CD14-positive monocyte (primary cell): ENCODE data around the gene CRMP1. TPM values are rescaled to one million over a fixed set of nuclear protein-coding genes. Genes with fewer than 3 reads are reported as not detected.
A peak's percentile ranks its signal among the peaks of the same experiment; 100 is the strongest.

Experiments used
- DNase-seq, 3 donors: peaks; one replicate each; pipeline ENCODE4 v3.0.0-alpha.2; 2011 to 2022
- H2AFZ ChIP-seq: 2 replicates; pipeline ENCODE4 v1.6.0; 2012; ENCODE audit warnings: mild to moderate bottlenecking, low read depth, low read length, inconsistent platforms; ENCODE audit not compliant: insufficient read depth, poor library complexity, severe bottlenecking
- H3K27ac ChIP-seq, 2 donors: 1 replicate in 1 of 2; 2 replicates in 1 of 2; pipeline ENCODE4 v1.5.1; 2012 to 2013; ENCODE audit warnings: low read length in 2 of 2, control low read depth in 1 of 2, inconsistent platforms in 1 of 2, low read depth in 1 of 2, mild to moderate bottlenecking in 1 of 2
- H3K27me3 ChIP-seq, 2 donors: one replicate each; pipeline versions ENCODE4 v1.6.0 to v1.6.1; 2011 to 2013; ENCODE audit warnings: low read length in 2 of 2; ENCODE audit not compliant: control insufficient read depth in 2 of 2, insufficient read depth in 2 of 2
- H3K36me3 ChIP-seq, 2 donors: replicated peaks in 1 of 2; 1 replicate in 1 of 2; 2 replicates in 1 of 2; pipeline versions ENCODE4 v1.5.1 to v1.6.1; 2012 to 2013; ENCODE audit warnings: low read length in 2 of 2, control low read depth in 1 of 2, inconsistent platforms in 1 of 2, mild to moderate bottlenecking in 1 of 2; ENCODE audit not compliant: insufficient read depth in 2 of 2, control insufficient read depth in 1 of 2
- H3K4me1 ChIP-seq, 2 donors: 1 replicate in 1 of 2; 2 replicates in 1 of 2; pipeline versions ENCODE4 v1.5.1 to v1.6.1; 2012 to 2013; ENCODE audit warnings: low read length in 2 of 2, control low read depth in 1 of 2, inconsistent platforms in 1 of 2, mild to moderate bottlenecking in 1 of 2, moderate library complexity in 1 of 2; ENCODE audit not compliant: insufficient read depth in 2 of 2, control insufficient read depth in 1 of 2
- H3K4me2 ChIP-seq: replicated peaks from 2 replicates; pipeline ENCODE3; 2012; ENCODE audit warnings: low read length, moderate library complexity, mild to moderate bottlenecking; ENCODE audit not compliant: poor library complexity, severe bottlenecking; ENCODE audit errors: extremely low read depth
- H3K4me3 ChIP-seq, 3 experiments: fragments of 200-600 bp in 1 of 3; sonication (generic) in 1 of 3; replicated peaks in 1 of 3; 1 replicate in 2 of 3; 2 replicates in 1 of 3; pipeline ENCODE4 v1.5.1; 2011 to 2013; ENCODE audit warnings: low read length in 3 of 3, mild to moderate bottlenecking in 3 of 3, control low read depth in 2 of 3, low read depth in 2 of 3, inconsistent platforms in 1 of 3, moderate library complexity in 1 of 3
- H3K79me2 ChIP-seq: 2 replicates; pipeline ENCODE4 v1.6.0; 2012; ENCODE audit warnings: mild to moderate bottlenecking, control low read depth, inconsistent platforms, low read length, moderate library complexity; ENCODE audit not compliant: insufficient read depth
- H3K9ac ChIP-seq: 2 replicates; pipeline ENCODE4 v1.6.0; 2017; ENCODE audit warnings: low read length, mild to moderate bottlenecking; ENCODE audit not compliant: insufficient read depth, poor library complexity, severe bottlenecking
- H3K9me3 ChIP-seq, 2 donors: replicated peaks in 1 of 2; 1 replicate in 1 of 2; 2 replicates in 1 of 2; pipeline versions ENCODE4 v1.5.1 to v1.6.1; 2012 to 2013; ENCODE audit warnings: low read length in 2 of 2, control low read depth in 1 of 2; ENCODE audit not compliant: control insufficient read depth in 1 of 2, insufficient read depth in 1 of 2
- H4K20me1 ChIP-seq: 2 replicates; pipeline ENCODE4 v1.6.0; 2012; ENCODE audit warnings: mild to moderate bottlenecking, low read length, control low read depth, moderate library complexity; ENCODE audit not compliant: insufficient read depth
- H3K27ac Mint-ChIP-seq, 7 donors: one replicate each; pipeline ENCODE4 v1.8.0; 2020; ENCODE audit warnings: mild to moderate bottlenecking in 7 of 7, mixed read lengths in 7 of 7, moderate library complexity in 6 of 7, inconsistent platforms in 2 of 7
- H3K27me3 Mint-ChIP-seq, 3 donors: one replicate each; pipeline ENCODE4 v1.8.0; 2021 to 2022; ENCODE audit warnings: low read depth in 3 of 3, mild to moderate bottlenecking in 3 of 3, mixed read lengths in 3 of 3, moderate library complexity in 3 of 3, inconsistent platforms in 1 of 3
- H3K36me3 Mint-ChIP-seq, 2 donors: one replicate each; pipeline ENCODE4 v1.8.0; 2020; ENCODE audit warnings: mixed read lengths in 2 of 2, inconsistent platforms in 1 of 2, mild to moderate bottlenecking in 1 of 2
- H3K4me1 Mint-ChIP-seq: one replicate; pipeline ENCODE4 v1.8.0; 2020; ENCODE audit warnings: mild to moderate bottlenecking, mixed read lengths
- H3K4me3 Mint-ChIP-seq, 2 donors: one replicate each; pipeline ENCODE4 v1.8.0; 2020; ENCODE audit warnings: mild to moderate bottlenecking in 2 of 2, mixed read lengths in 2 of 2, moderate library complexity in 1 of 2
- H3K9me3 Mint-ChIP-seq, 7 donors: one replicate each; pipeline ENCODE4 v1.8.0; 2020 to 2022; ENCODE audit warnings: mixed read lengths in 7 of 7, mild to moderate bottlenecking in 6 of 7, moderate library complexity in 6 of 7, inconsistent platforms in 2 of 7
- CTCF ChIP-seq: fragments of 200-600 bp; IDR thresholded peaks from one replicate; pipeline ENCODE4 v1.8.0; 2022; ENCODE audit warnings: antibody characterized with exemption, mild to moderate bottlenecking
- WGBS: methylation state at CpG from one replicate; pipeline ENCODE4 v1.1.5; 2013; ENCODE audit warnings: missing lambda C conversion rate; ENCODE audit not compliant: insufficient coverage; 5-methylcytosine and 5-hydroxymethylcytosine counted together
- intact Hi-C, 2 donors: fragments of 100-400 bp; cut with micrococcal nuclease; formaldehyde crosslinking; loops; one replicate each; pipeline versions ENCODE4 v1.15.0 to v1.15.1; 2023
- polyA minus RNA-seq: library from RNA; depleted of rRNA, polyadenylated mRNA; stranded (reverse); fragments of >200 nt; gene quantifications from 2 replicates; pipeline ENCODE4 v1.2.3, GENCODE V29; 2012
- polyA plus RNA-seq, 3 donors: library from polyadenylated mRNA; depleted of rRNA in 1 of 3; unstranded in 2 of 3; stranded (reverse) in 1 of 3; fragments of 300-500 nt in 2 of 3; fragments of >200 nt in 1 of 3; fragmentation: Illumina TruSeq in 2 of 3; gene quantifications; 1 replicate in 2 of 3; 2 replicates in 1 of 3; pipeline ENCODE4 v1.2.3, GENCODE V29; 2012 to 2021
- total RNA-seq, 12 experiments: library from RNA in 1 of 12; stranded (reverse) in 1 of 12; fragments of 120-200 nt in 1 of 12; gene quantifications; one replicate each; pipeline ENCODE4 v1.2.4 and lab custom pipeline; 2013 to 2026; ENCODE audit warnings: mixed read lengths in 6 of 12, inconsistent platforms in 1 of 12

Gene CRMP1
- total RNA-seq (2013), result 0.10 TPM
- polyA plus RNA-seq (not detected), polyA minus RNA-seq (0.14 TPM in 1 of 2 replicates, not detected in the other), total RNA-seq (lab: John Stamatoyannopoulos, UW) (0 to 24.8 (median 0.07) reads per million in 11 experiments)

- H3K4me3 Mint-ChIP-seq, result peak within 1 kb of the TSS in 1 of 2 donors; percentile 84
- H3K27ac ChIP-seq, result no peak within 1 kb of the TSS
- peak within 1 kb of the TSS in 1 of 7 donors; percentile 41 for H3K27ac Mint-ChIP-seq
- H3K4me3 ChIP-seq, result no peak within 1 kb of the TSS
- no peaks in the 10 kb centered on the region for H3K36me3 ChIP-seq
- no peaks in the 10 kb centered on the region for H4K20me1 ChIP-seq
- H3K9me3 ChIP-seq, result peaks cover 7 to 24% of the 10 kb centered on the region in 2 donors
- no peak for DNase-seq
- no peak for TF ChIP-seq CTCF
- peaks cover 58 to 76% (median 68%) of the 10 kb centered on the region in 3 donors for H3K27me3 Mint-ChIP-seq
- peaks cover 0 to 22% (median 8%) of the 10 kb centered on the region in 7 donors for H3K9me3 Mint-ChIP-seq
- no peak within 1 kb of the TSS for H2AFZ ChIP-seq
- H3K4me2 ChIP-seq, result no peak within 1 kb of the TSS
- no peaks in the 10 kb centered on the region for H3K79me2 ChIP-seq
- intact Hi-C loops, result no loop called here
- peaks cover 36 to 63% of the 10 kb centered on the region in 2 donors for H3K27me3 ChIP-seq
- no peaks in the 10 kb centered on the region for H3K36me3 Mint-ChIP-seq
- H3K4me1 Mint-ChIP-seq, result no peaks in the 10 kb centered on the region
- H3K4me1 ChIP-seq, result no peaks in the 10 kb centered on the region
- WGBS, result 8% methylated on average over 45 of the region's 67 CpGs
- no peak within 1 kb of the TSS for H3K9ac ChIP-seq
Measured at GRCh38 chr4:5893004-5893580, at the start of gene CRMP1. Gene CRMP1, minus strand, starts transcription at chr4:5893086. Its CDS starts 117 bp downstream, at chr4:5892969.

GRCh38 chr4:5941601-5942000 lies 48.7 kb upstream of the CRMP1 start:
- no peak overlapping the region for H2AFZ ChIP-seq
- WGBS, result 77% methylated on average over 6 of the region's 6 CpGs

More at GRCh38 chr4:5941601-5942000, 48.7 kb upstream of the CRMP1 start:
- Mint-ChIP-seq H3K4me3 (no peak overlapping the region), H3K27ac (no peak overlapping the region), H3K9me3 (peaks cover 4 to 11% (median 5%) of the 10 kb centered on the region in 7 donors), H3K4me1 (no peaks in the 10 kb centered on the region), H3K27me3 (peaks cover 0 to 3% (median 3%) of the 10 kb centered on the region in 3 donors), H3K36me3 (no peaks in the 10 kb centered on the region)
- H3K9me3 ChIP-seq, result peaks cover 4 to 12% of the 10 kb centered on the region in 2 donors
- no peaks in the 10 kb centered on the region for H4K20me1 ChIP-seq
- no peak overlapping the region for H3K27ac ChIP-seq
- no peak overlapping the region for H3K4me2 ChIP-seq
- no peaks in the 10 kb centered on the region for H3K36me3 ChIP-seq
- H3K27me3 ChIP-seq, result no peaks in the 10 kb centered on the region
- TF ChIP-seq CTCF, result no peak
- DNase-seq, result no peak
- H3K79me2 ChIP-seq, result no peaks in the 10 kb centered on the region
- H3K9ac ChIP-seq, result no peak overlapping the region
- intact Hi-C loops, result no loop called here
- no peak overlapping the region for H3K4me3 ChIP-seq
- no peaks in the 10 kb centered on the region for H3K4me1 ChIP-seq
